EL (cell line): ENCODE measurements around the gene SFT2D1.

Experiments used
- DNase-seq: peaks from one replicate; pipeline ENCODE4 v3.0.0-alpha.2; 2016

The SFT2D1 gene

GRCh38 chr6:166274163-166274562, 68.2 kb downstream of the SFT2D1 start:
- no peak for DNase-seq

- no peak for DNase-seq
Observed at GRCh38 chr6:166271376-166271765, 71.0 kb downstream of the SFT2D1 start.

GRCh38 chr6:166270706-166271375, 71.5 kb downstream of the SFT2D1 start:
- no peak for DNase-seq
